OCI-LY1 (cell line): ENCODE data around the gene FDX2.

Experiments
- H2AFZ ChIP-seq: fragments of 200-600 bp; sonication (generic), shearing (Covaris generic); 2 replicates; pipeline ENCODE4 v1.6.0; 2014; ENCODE audit warnings: antibody characterized with exemption, mild to moderate bottlenecking, low read length
- H3F3A ChIP-seq: fragments of 200-600 bp; sonication (generic), shearing (Covaris generic); 2 replicates; pipeline ENCODE4 v1.6.0; 2014; ENCODE audit warnings: mild to moderate bottlenecking, antibody characterized with exemption, low read length, moderate library complexity; ENCODE audit not compliant: insufficient read depth
- H3K27ac ChIP-seq: fragments of 200-600 bp; sonication (generic); 2 replicates; pipeline ENCODE4 v1.5.1; 2014; ENCODE audit warnings: low read length, mixed run types, mild to moderate bottlenecking, low read depth; ENCODE audit not compliant: poor library complexity, severe bottlenecking
- H3K27me3 ChIP-seq: fragments of 200-600 bp; sonication (generic); 2 replicates; pipeline ENCODE4 v1.6.0; 2014; ENCODE audit warnings: antibody characterized with exemption, mild to moderate bottlenecking, low read length, moderate library complexity; ENCODE audit not compliant: insufficient read depth
- H3K36me3 ChIP-seq: fragments of 200-600 bp; sonication (generic); 2 replicates; pipeline ENCODE4 v1.6.1; 2014; ENCODE audit warnings: mild to moderate bottlenecking, antibody characterized with exemption, low read length, moderate library complexity, mixed read lengths; ENCODE audit not compliant: insufficient read depth
- H3K4me1 ChIP-seq: fragments of 200-600 bp; sonication (generic); 2 replicates; pipeline ENCODE4 v1.5.1; 2014; ENCODE audit warnings: mild to moderate bottlenecking, low read length, moderate library complexity; ENCODE audit not compliant: insufficient read depth, severe bottlenecking
- H3K4me2 ChIP-seq: fragments of 200-600 bp; sonication (generic), shearing (Covaris generic); 2 replicates; pipeline ENCODE4 v1.6.1; 2014; ENCODE audit warnings: low read length
- H3K4me3 ChIP-seq: fragments of 200-600 bp; sonication (generic); 2 replicates; pipeline ENCODE4 v1.5.1; 2014; ENCODE audit warnings: low read length, low read depth, mild to moderate bottlenecking, mixed read lengths; ENCODE audit not compliant: poor library complexity, severe bottlenecking
- H3K79me2 ChIP-seq: fragments of 200-600 bp; shearing (Covaris generic); 2 replicates; pipeline ENCODE4 v1.6.1; 2016; ENCODE audit warnings: mixed run types, low read length, mixed read lengths; ENCODE audit not compliant: insufficient read depth
- H3K9ac ChIP-seq: fragments of 200-600 bp; sonication (generic), shearing (Covaris generic); 2 replicates; pipeline ENCODE4 v1.6.1; 2014; ENCODE audit warnings: mild to moderate bottlenecking, low read length, mixed read lengths
- H3K9me2 ChIP-seq: fragments of 200-600 bp; sonication (generic), shearing (Covaris generic); 2 replicates; pipeline ENCODE4 v1.6.1; 2014; ENCODE audit warnings: low read depth, mild to moderate bottlenecking, low read length, mixed read lengths
- H3K9me3 ChIP-seq: fragments of 200-600 bp; shearing (Covaris generic); 2 replicates; pipeline ENCODE4 v1.6.1; 2014; ENCODE audit warnings: low read length, mixed read lengths
- H4K20me1 ChIP-seq: fragments of 200-600 bp; sonication (generic), shearing (Covaris generic); 2 replicates; pipeline ENCODE4 v1.6.0; 2016; ENCODE audit warnings: mild to moderate bottlenecking, low read length; ENCODE audit not compliant: insufficient read depth
- EZH2 ChIP-seq: fragments of 200-600 bp; sonication (generic), shearing (Covaris generic); IDR thresholded peaks from 2 replicates; pipeline ENCODE4 v1.8.0; 2017; ENCODE audit warnings: borderline replicate concordance, mixed run types, mild to moderate bottlenecking, antibody characterized with exemption, low read length, moderate library complexity, mixed read lengths
- TF ChIP-seq, protein P1 (sequence below): fragments of 200-600 bp; sonication (generic), shearing (Covaris generic); IDR thresholded peaks from 2 replicates; pipeline ENCODE4 v1.5.1; 2017; ENCODE audit warnings: mild to moderate bottlenecking, antibody characterized with exemption, low read length, moderate library complexity, mixed read lengths

Gene FDX2

DNA sequence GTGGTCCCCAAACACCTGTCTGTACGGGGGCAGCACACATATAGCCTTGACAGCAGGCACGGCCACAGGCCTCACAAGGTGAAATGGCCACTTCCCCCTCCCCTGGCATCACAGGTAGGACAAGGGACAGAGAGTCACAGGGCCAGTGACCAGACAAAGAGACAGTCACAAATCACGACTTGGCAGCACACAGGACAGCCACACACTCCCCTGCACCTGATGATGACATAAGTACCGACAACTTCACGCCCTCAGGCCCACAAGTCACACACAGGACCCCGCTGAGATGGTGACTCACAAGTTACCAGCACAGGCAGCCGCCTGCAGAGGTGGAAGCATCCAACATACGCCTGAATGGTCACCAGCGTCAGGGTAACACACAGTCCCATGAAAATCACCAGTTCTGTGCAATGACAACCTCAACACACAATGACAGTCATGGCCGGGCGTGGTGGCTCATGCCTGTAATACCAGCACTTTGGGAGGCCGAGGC is 48.0 kb upstream of the FDX2 start:
- Histone ChIP-seq H3F3A (no peaks in the 10 kb centered on the region), H3K36me3 (peaks cover 82% of the 10 kb centered on the region), H3K9ac (no peak overlapping the region), H4K20me1 (no peaks in the 10 kb centered on the region), H3K9me2 (no peaks in the 10 kb centered on the region), H3K4me1 (no peaks in the 10 kb centered on the region), H2AFZ (no peak overlapping the region), H3K79me2 (no peaks in the 10 kb centered on the region), H3K4me2 (no peak overlapping the region), H3K27ac (no peak overlapping the region), H3K27me3 (no peaks in the 10 kb centered on the region), H3K9me3 (no peaks in the 10 kb centered on the region), H3K4me3 (no peak overlapping the region)
- TF ChIP-seq, protein P1, sequence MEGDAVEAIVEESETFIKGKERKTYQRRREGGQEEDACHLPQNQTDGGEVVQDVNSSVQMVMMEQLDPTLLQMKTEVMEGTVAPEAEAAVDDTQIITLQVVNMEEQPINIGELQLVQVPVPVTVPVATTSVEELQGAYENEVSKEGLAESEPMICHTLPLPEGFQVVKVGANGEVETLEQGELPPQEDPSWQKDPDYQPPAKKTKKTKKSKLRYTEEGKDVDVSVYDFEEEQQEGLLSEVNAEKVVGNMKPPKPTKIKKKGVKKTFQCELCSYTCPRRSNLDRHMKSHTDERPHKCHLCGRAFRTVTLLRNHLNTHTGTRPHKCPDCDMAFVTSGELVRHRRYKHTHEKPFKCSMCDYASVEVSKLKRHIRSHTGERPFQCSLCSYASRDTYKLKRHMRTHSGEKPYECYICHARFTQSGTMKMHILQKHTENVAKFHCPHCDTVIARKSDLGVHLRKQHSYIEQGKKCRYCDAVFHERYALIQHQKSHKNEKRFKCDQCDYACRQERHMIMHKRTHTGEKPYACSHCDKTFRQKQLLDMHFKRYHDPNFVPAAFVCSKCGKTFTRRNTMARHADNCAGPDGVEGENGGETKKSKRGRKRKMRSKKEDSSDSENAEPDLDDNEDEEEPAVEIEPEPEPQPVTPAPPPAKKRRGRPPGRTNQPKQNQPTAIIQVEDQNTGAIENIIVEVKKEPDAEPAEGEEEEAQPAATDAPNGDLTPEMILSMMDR: no peak
- TF ChIP-seq EZH2: no peak

DNA sequence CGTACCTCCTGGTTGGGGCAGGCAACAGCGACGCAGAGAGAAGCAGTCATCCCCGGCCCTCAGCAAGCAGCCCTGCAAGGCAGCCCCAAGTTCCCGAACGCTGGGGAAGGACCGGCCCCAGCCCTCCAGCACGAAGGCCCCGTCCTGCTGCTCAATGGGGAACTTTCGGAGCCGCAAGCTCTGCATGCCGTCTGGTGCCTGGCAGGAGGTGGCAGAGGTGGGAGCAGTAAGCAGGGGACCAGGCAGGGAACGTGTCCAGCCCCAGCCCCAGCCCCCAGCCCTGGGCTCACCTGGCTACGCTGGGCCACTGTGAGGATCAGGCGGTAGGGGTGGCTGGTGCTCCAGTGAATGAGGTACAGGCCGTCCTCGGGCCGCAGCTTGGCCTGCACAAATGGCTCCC is 46.4 kb upstream of the FDX2 start:
- H3K27ac ChIP-seq: no peak overlapping the region
- H3K79me2 ChIP-seq: no peaks in the 10 kb centered on the region
- H3K9me3 ChIP-seq: no peaks in the 10 kb centered on the region
- H3K4me1 ChIP-seq: no peaks in the 10 kb centered on the region
- no peak for TF ChIP-seq EZH2
- TF ChIP-seq, protein P1: no peak
- H3K4me2 ChIP-seq: no peak overlapping the region
- H3K9me2 ChIP-seq: no peaks in the 10 kb centered on the region
- H4K20me1 ChIP-seq: no peaks in the 10 kb centered on the region
- H3K36me3 ChIP-seq: peaks cover 79% of the 10 kb centered on the region
- no peak overlapping the region for H2AFZ ChIP-seq
- H3K9ac ChIP-seq: no peak overlapping the region
- H3K27me3 ChIP-seq: no peaks in the 10 kb centered on the region
- H3K4me3 ChIP-seq: no peak overlapping the region
- no peaks in the 10 kb centered on the region for H3F3A ChIP-seq

DNA sequence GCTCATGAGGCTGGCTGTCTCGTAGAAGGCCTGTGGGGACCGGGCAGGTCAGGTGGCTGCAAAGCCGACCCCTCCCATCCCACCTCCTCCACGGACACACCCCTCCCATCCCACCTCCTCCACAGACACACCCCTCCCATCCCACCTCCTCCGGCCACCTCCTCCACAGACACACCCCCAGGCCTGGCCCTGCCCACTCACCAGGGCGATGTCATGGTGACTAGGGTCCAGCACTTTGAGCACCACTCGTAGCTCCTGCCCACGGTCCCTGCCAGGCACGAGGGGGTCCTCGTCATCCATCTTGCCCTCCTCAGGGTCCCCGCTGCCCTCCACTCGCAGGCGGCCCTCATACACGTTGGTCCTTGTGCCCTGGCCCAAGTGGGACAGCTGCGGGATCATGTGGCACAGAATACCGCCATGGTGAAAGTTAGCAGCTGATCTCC is 45.8 kb upstream of the FDX2 start:
- no peaks in the 10 kb centered on the region for H3K4me1 ChIP-seq
- H3K9ac ChIP-seq: no peak overlapping the region
- H3K27ac ChIP-seq: no peak overlapping the region
- H3K27me3 ChIP-seq: no peaks in the 10 kb centered on the region
- no peaks in the 10 kb centered on the region for H3K79me2 ChIP-seq
- TF ChIP-seq, protein P1: no peak
- TF ChIP-seq EZH2: no peak
- H3F3A ChIP-seq: no peaks in the 10 kb centered on the region
- no peak overlapping the region for H3K4me2 ChIP-seq
- no peaks in the 10 kb centered on the region for H4K20me1 ChIP-seq
- no peak overlapping the region for H3K4me3 ChIP-seq
- H3K9me3 ChIP-seq: no peaks in the 10 kb centered on the region
- no peaks in the 10 kb centered on the region for H3K9me2 ChIP-seq
- no peak overlapping the region for H2AFZ ChIP-seq
- peaks cover 79% of the 10 kb centered on the region for H3K36me3 ChIP-seq
